Measurements from ENCODE around the gene ATM. TPM values are rescaled to one million over a fixed set of nuclear protein-coding genes. Genes with fewer than 3 reads are reported as not detected.
A peak's percentile ranks its signal among the peaks of the same experiment; 100 is the strongest.

Gene ATM
- total and polyA plus RNA-seq, 10 of the 15 experiments (the other 5 are each of a cell fraction or from before 2014, with no cell fraction given), result 10.0 to 91.5 (median 40.2) TPM

DNA sequence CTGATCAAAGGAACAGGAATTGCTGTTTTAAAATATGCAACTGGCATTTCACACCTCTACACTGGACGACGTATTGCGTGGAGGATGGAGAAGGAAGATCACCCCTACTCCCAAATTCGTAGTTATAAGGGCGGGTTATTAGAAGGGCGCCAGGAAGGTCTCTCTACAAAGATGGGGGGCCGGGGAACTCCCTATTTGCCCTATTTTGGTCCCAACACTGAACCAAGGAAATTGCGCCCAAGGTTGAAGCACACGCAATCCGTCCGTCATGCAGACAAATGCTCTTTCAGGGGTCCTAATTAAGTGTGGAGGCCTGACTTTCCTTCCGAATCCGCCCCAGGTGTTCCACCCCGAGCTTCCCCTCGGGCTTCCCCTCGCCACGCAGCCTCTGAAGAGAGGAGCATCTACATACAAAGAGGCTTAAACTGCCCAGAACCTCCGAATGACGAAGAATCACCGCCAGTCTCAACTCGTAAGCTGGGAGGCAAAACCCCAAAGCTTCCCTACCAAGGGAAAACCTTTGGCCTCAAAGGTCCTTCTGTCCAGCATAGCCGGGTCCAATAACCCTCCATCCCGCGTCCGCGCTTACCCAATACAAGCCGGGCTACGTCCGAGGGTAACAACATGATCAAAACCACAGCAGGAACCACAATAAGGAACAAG is 825 bp upstream of the ATM start:
- Histone ChIP-seq H3K9ac (ENCODE audit: control insufficient read depth, insufficient read depth, low read length) (peak overlapping the region; percentile 99), H3K79me2 (ENCODE audit: control insufficient read depth, insufficient read depth, low read length) (peaks cover 92% of the 10 kb centered on the region), H3K4me2 (ENCODE audit: control insufficient read depth, insufficient read depth) (peak overlapping the region; percentile 94), H3K27me3 (replicated peaks in 1 of 2; ENCODE audit: control insufficient read depth in 2 of 2, insufficient read depth in 2 of 2, low read length in 1 of 2) (no peaks in the 10 kb centered on the region), H3K4me3 (peak overlapping the region; percentile 97), H3K27ac (ENCODE audit: control insufficient read depth, insufficient read depth) (peak overlapping the region; percentile 97), H2AFZ (ENCODE audit: control insufficient read depth, low read depth, low read length) (peak overlapping the region; percentile 90), H3K4me1 (ENCODE audit: control insufficient read depth, insufficient read depth, low read length) (peaks cover 17% of the 10 kb centered on the region), H4K20me1 (ENCODE audit: control insufficient read depth, insufficient read depth) (no peaks in the 10 kb centered on the region), H3K9me3 (replicated peaks; ENCODE audit: control insufficient read depth, insufficient read depth, low read length) (peaks cover under 1% of the 10 kb centered on the region; the same call in 1 of the 3 replicates), H3K36me3 (ENCODE audit: control insufficient read depth in 2 of 2, insufficient read depth in 2 of 2, low read length in 1 of 2) (peaks cover 0 to 7% of the 10 kb centered on the region in 2 experiments; a peak in 2 of 4 replicates)
- WGBS (ENCODE audit: insufficient coverage, insufficient replicate concordance, low lambda C conversion rate, missing lambda C conversion rate), result under 1% methylated on average over 29 of the region's 29 CpGs
- ATAC-seq (peak; percentile 4), DNase-seq (ENCODE audit: low read depth, low spot score) (no peak), FAIRE-seq (no peak)
- ChIA-PET SMC1A (ENCODE audit: uncharacterized antibody, unreplicated experiment) (interaction anchor here (0.8 to 7.9 kb wide), 11 partner anchors 14 to 427 kb away, joined by 3 to 112 read pairs (median 4); no protein-coding TSS in a partner anchor), RAD21 (ENCODE audit: unreplicated experiment) (interaction anchor here (0.6 to 7.0 kb wide), 11 partner anchors 8 to 426 kb away, joined by 3 to 82 read pairs (median 5); partner anchors contain the start of genes ACAT1 and CUL5), POLR2A (interaction anchor here (0.8 to 2.5 kb wide), 6 partner anchors 15 to 103 kb away, joined by 3 to 20 read pairs (median 4); no protein-coding TSS in a partner anchor), CTCF (interaction anchor here (0.6 to 4.1 kb wide), 8 partner anchors 9 to 426 kb away, joined by 3 to 33 read pairs (median 5); partner anchors contain the start of gene CUL5)
- in situ Hi-C loops (cut with MboI) (no loop called here), intact Hi-C loops (cut with micrococcal nuclease; ENCODE audit: unreplicated experiment) (loop anchor here (2.0 to 10.0 kb wide), 5 partner anchors 61 to 440 kb away; partner anchors contain the start of genes ACAT1, C11orf65 and POGLUT3)
- TSS peak; percentile 82 for BruUV-seq (replicated peaks)
- TF ChIP-seq, protein P1, sequence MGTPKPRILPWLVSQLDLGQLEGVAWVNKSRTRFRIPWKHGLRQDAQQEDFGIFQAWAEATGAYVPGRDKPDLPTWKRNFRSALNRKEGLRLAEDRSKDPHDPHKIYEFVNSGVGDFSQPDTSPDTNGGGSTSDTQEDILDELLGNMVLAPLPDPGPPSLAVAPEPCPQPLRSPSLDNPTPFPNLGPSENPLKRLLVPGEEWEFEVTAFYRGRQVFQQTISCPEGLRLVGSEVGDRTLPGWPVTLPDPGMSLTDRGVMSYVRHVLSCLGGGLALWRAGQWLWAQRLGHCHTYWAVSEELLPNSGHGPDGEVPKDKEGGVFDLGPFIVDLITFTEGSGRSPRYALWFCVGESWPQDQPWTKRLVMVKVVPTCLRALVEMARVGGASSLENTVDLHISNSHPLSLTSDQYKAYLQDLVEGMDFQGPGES (IDR thresholded peaks at IDR 0.05), result 0 out of 2 replicates have a peak, but pooled peaks have one; percentile 27
- TF ChIP-seq LARP7 (IDR thresholded peaks at IDR 0.05), result peak; percentile 46
- TF ChIP-seq, protein P2, sequence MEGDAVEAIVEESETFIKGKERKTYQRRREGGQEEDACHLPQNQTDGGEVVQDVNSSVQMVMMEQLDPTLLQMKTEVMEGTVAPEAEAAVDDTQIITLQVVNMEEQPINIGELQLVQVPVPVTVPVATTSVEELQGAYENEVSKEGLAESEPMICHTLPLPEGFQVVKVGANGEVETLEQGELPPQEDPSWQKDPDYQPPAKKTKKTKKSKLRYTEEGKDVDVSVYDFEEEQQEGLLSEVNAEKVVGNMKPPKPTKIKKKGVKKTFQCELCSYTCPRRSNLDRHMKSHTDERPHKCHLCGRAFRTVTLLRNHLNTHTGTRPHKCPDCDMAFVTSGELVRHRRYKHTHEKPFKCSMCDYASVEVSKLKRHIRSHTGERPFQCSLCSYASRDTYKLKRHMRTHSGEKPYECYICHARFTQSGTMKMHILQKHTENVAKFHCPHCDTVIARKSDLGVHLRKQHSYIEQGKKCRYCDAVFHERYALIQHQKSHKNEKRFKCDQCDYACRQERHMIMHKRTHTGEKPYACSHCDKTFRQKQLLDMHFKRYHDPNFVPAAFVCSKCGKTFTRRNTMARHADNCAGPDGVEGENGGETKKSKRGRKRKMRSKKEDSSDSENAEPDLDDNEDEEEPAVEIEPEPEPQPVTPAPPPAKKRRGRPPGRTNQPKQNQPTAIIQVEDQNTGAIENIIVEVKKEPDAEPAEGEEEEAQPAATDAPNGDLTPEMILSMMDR (IDR thresholded peaks at IDR 0.05 in 2 of 3, conservative IDR thresholded peaks at IDR 0.05 in 1 of 3; ENCODE audit: control insufficient read depth in 2 of 3, extremely low read depth in 1 of 3, insufficient read depth in 1 of 3, low read depth in 3 of 3, low read length in 3 of 3), result no peak
- TF ChIP-seq, protein P3, sequence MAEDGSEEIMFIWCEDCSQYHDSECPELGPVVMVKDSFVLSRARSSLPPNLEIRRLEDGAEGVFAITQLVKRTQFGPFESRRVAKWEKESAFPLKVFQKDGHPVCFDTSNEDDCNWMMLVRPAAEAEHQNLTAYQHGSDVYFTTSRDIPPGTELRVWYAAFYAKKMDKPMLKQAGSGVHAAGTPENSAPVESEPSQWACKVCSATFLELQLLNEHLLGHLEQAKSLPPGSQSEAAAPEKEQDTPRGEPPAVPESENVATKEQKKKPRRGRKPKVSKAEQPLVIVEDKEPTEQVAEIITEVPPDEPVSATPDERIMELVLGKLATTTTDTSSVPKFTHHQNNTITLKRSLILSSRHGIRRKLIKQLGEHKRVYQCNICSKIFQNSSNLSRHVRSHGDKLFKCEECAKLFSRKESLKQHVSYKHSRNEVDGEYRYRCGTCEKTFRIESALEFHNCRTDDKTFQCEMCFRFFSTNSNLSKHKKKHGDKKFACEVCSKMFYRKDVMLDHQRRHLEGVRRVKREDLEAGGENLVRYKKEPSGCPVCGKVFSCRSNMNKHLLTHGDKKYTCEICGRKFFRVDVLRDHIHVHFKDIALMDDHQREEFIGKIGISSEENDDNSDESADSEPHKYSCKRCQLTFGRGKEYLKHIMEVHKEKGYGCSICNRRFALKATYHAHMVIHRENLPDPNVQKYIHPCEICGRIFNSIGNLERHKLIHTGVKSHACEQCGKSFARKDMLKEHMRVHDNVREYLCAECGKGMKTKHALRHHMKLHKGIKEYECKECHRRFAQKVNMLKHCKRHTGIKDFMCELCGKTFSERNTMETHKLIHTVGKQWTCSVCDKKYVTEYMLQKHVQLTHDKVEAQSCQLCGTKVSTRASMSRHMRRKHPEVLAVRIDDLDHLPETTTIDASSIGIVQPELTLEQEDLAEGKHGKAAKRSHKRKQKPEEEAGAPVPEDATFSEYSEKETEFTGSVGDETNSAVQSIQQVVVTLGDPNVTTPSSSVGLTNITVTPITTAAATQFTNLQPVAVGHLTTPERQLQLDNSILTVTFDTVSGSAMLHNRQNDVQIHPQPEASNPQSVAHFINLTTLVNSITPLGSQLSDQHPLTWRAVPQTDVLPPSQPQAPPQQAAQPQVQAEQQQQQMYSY (CRISPR knock-in tag; IDR thresholded peaks at IDR 0.05), result no peak
- TF ChIP-seq BRCA1 (IDR thresholded peaks at IDR 0.05; ENCODE audit: low read depth, low read length), result no peak
- TF ChIP-seq POLR2A (IDR thresholded peaks at IDR 0.05; ENCODE audit: low read depth, low read length), result no peak
- TF ChIP-seq MYB (IDR thresholded peaks at IDR 0.05; ENCODE audit: borderline replicate concordance, low read depth, low read length), result no peak
- no peak for TF ChIP-seq ESRRA (IDR thresholded peaks at IDR 0.05; ENCODE audit: low read length)
- TF ChIP-seq IKZF1 (conservative IDR thresholded peaks at IDR 0.05), result peak; percentile 40
- TF ChIP-seq JUND (IDR thresholded peaks at IDR 0.05; ENCODE audit: low read depth, low read length), result no peak
- TF ChIP-seq DPF2 (IDR thresholded peaks at IDR 0.05), result peak; percentile 67
- TF ChIP-seq, protein P4, sequence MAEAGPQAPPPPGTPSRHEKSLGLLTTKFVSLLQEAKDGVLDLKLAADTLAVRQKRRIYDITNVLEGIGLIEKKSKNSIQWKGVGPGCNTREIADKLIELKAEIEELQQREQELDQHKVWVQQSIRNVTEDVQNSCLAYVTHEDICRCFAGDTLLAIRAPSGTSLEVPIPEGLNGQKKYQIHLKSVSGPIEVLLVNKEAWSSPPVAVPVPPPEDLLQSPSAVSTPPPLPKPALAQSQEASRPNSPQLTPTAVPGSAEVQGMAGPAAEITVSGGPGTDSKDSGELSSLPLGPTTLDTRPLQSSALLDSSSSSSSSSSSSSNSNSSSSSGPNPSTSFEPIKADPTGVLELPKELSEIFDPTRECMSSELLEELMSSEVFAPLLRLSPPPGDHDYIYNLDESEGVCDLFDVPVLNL (IDR thresholded peaks at IDR 0.05; ENCODE audit: low read depth, low read length), result no peak
- TF ChIP-seq NR2C2 (IDR thresholded peaks at IDR 0.05; ENCODE audit: borderline replicate concordance, control insufficient read depth, insufficient read length, low read depth), result no peak
- no peak for TF ChIP-seq ZNF274 (IDR thresholded peaks at IDR 0.05; ENCODE audit: insufficient read depth, insufficient read length)

Data from GM12878 (cell line).